Amniotic epithelial cell (primary cell): ENCODE results near the gene GCHFR.
A peak's percentile ranks its signal among the peaks of the same experiment; 100 is the strongest.

Experiments
- DNase-seq: peaks from one replicate; pipeline ENCODE4 v3.0.0-alpha.2; 2010; ENCODE audit warnings: low read depth

GCHFR gene

GRCh38 chr15:40808861-40809450, 45.1 kb downstream of the GCHFR start:
- no peak for DNase-seq

- no peak for DNase-seq
These were observed 49.0 kb downstream of the GCHFR start for GRCh38 chr15:40812721-40813425.

GRCh38 chr15:40815042-40815698, 51.3 kb downstream of the GCHFR start:
- peak; percentile 33 for DNase-seq
